SK-N-SH (cell line): ENCODE measurements around the gene JOSD2. TPM values are rescaled to one million over a fixed set of nuclear protein-coding genes. Genes with fewer than 3 reads are reported as not detected.

ENCODE experiments used
- CTCF ChIA-PET: fragments of 300-600, 350-600 bp; formaldehyde crosslinking; extraction: SDS; loops from one replicate; lab custom pipeline; 2021; lab: Yijun Ruan, JAX
- POLR2A ChIA-PET: fragments of 350-600 bp; sonication (Branson Sonifier 250); formaldehyde crosslinking; extraction: SDS; loops from one replicate; lab custom pipeline; 2020; ENCODE audit warnings: antibody characterized with exemption, inconsistent platforms; lab: Yijun Ruan, JAX
- DNase-seq: peaks from one replicate; pipeline ENCODE4 v3.0.0; 2012
- H2AFZ ChIP-seq: fragments of 200-600 bp; sonication (generic); 2 replicates; pipeline ENCODE4 v1.8.1; 2016; ENCODE audit warnings: antibody characterized with exemption, mild to moderate bottlenecking, low read depth
- H3F3A ChIP-seq: fragments of 200-600 bp; sonication (generic); replicated peaks from 2 replicates; pipeline ENCODE3; 2016; ENCODE audit warnings: antibody characterized with exemption, mild to moderate bottlenecking; ENCODE audit not compliant: insufficient read depth
- H3K27ac ChIP-seq, 2 experiments: fragments of 200-500 bp in 1 of 2; fragments of 200-600 bp in 1 of 2; sonication (Bioruptor generic) in 1 of 2; sonication (generic), shearing (Covaris generic) in 1 of 2; 2 replicates each; pipeline versions ENCODE4 v1.5.1 to v1.6.1; 2014 to 2016; ENCODE audit warnings: low read depth in 2 of 2, inconsistent platforms in 1 of 2, low read length in 1 of 2, mild to moderate bottlenecking in 1 of 2, mixed read lengths in 1 of 2
- H3K27me3 ChIP-seq: fragments of 200-600 bp; sonication (generic), shearing (Covaris generic); 2 replicates; pipeline ENCODE4 v1.6.1; 2016; ENCODE audit warnings: mixed run types; ENCODE audit not compliant: insufficient read depth
- H3K36me3 ChIP-seq, 2 experiments: fragments of 200-500 bp in 1 of 2; fragments of 200-600 bp in 1 of 2; sonication (Bioruptor generic) in 1 of 2; sonication (generic) in 1 of 2; replicated peaks in 1 of 2; 2 replicates each; pipeline versions ENCODE3 to v1.5.1; 2014 to 2016; ENCODE audit warnings: low read length in 1 of 2, mild to moderate bottlenecking in 1 of 2; ENCODE audit not compliant: insufficient read depth in 2 of 2, control insufficient read depth in 1 of 2
- H3K4me1 ChIP-seq, 2 experiments: fragments of 200-500 bp in 1 of 2; fragments of 200-600 bp in 1 of 2; sonication (Bioruptor generic) in 1 of 2; sonication (generic), shearing (Covaris generic) in 1 of 2; 2 replicates each; pipeline versions ENCODE4 v1.5.1 to v1.6.1; 2014 to 2016; ENCODE audit warnings: low read depth in 1 of 2, low read length in 1 of 2, mixed run types in 1 of 2; ENCODE audit not compliant: insufficient read depth in 2 of 2, control insufficient read depth in 1 of 2
- H3K4me2 ChIP-seq: fragments of 200-600 bp; sonication (generic), shearing (Covaris generic); 2 replicates; pipeline ENCODE4 v1.6.1; 2017; ENCODE audit warnings: mixed run types
- H3K4me3 ChIP-seq, 2 experiments: fragments of 200-500 bp in 1 of 2; fragments of 200-600 bp in 1 of 2; sonication (Bioruptor generic) in 1 of 2; sonication (generic), shearing (Covaris generic) in 1 of 2; 2 replicates each; pipeline versions ENCODE4 v1.5.1 to v1.8.1; 2014 to 2016; ENCODE audit warnings: low read depth in 2 of 2, inconsistent platforms in 1 of 2, low read length in 1 of 2, mild to moderate bottlenecking in 1 of 2, mixed read lengths in 1 of 2, moderate library complexity in 1 of 2
- H3K79me2 ChIP-seq: fragments of 200-600 bp; sonication (generic); 2 replicates; pipeline ENCODE4 v1.8.1; 2017; ENCODE audit warnings: mild to moderate bottlenecking; ENCODE audit not compliant: insufficient read depth
- H3K9ac ChIP-seq: fragments of 200-600 bp; sonication (generic); 2 replicates; pipeline ENCODE4 v1.6.1; 2017; ENCODE audit warnings: mixed run types
- H3K9me2 ChIP-seq: fragments of 200-600 bp; sonication (generic); 2 replicates; pipeline ENCODE4 v1.6.1; 2017; ENCODE audit warnings: mixed run types
- H3K9me3 ChIP-seq: fragments of 200-600 bp; sonication (generic); 2 replicates; pipeline ENCODE4 v1.6.1; 2017; ENCODE audit warnings: mixed run types, mild to moderate bottlenecking, moderate library complexity
- H4K20me1 ChIP-seq: fragments of 200-600 bp; sonication (generic); 2 replicates; pipeline ENCODE4 v1.6.1; 2017; ENCODE audit warnings: mild to moderate bottlenecking, mixed run types; ENCODE audit not compliant: insufficient read depth
- CHD2 ChIP-seq: fragments of 150-350 bp; IDR thresholded peaks from 2 replicates; pipeline ENCODE4 v1.6.1; 2018; ENCODE audit warnings: low read length; ENCODE audit not compliant: partially characterized antibody
- CTCF ChIP-seq: fragments of 200-600 bp; sonication (generic); IDR thresholded peaks from 2 replicates; pipeline ENCODE4 v1.6.1; 2017; ENCODE audit warnings: antibody characterized with exemption, mild to moderate bottlenecking, moderate library complexity
- ELF1 ChIP-seq: IDR thresholded peaks from 2 replicates; pipeline ENCODE4 v1.4.0; 2012
- EZH2phosphoT487 ChIP-seq: fragments of 200-600 bp; sonication (generic); IDR thresholded peaks from 2 replicates; pipeline ENCODE4 v1.6.1; 2017; ENCODE audit warnings: low read depth, mixed run types, mild to moderate bottlenecking, antibody characterized with exemption, moderate library complexity, borderline replicate concordance
- FOSL2 ChIP-seq: IDR thresholded peaks from 2 replicates; pipeline ENCODE4 v1.4.0; 2012; ENCODE audit warnings: low read depth, mild to moderate bottlenecking, moderate library complexity, borderline replicate concordance
- FOXM1 ChIP-seq: IDR thresholded peaks from 2 replicates; pipeline ENCODE4 v1.4.0; 2012; ENCODE audit warnings: low read depth, mild to moderate bottlenecking
- GATA2 ChIP-seq: sonication (generic); formaldehyde crosslinking; IDR thresholded peaks from 2 replicates; pipeline ENCODE4 v1.5.0; 2020; ENCODE audit warnings: mild to moderate bottlenecking, missing genetic modification reagents
- JUND ChIP-seq: IDR thresholded peaks from 2 replicates; pipeline ENCODE4 v1.4.0; 2012
- MEF2A ChIP-seq: IDR thresholded peaks from 2 replicates; pipeline ENCODE4 v1.4.0; 2012; ENCODE audit warnings: low read depth, borderline replicate concordance
- NFIC ChIP-seq: IDR thresholded peaks from 2 replicates; pipeline ENCODE4 v1.4.0; 2012; ENCODE audit warnings: borderline replicate concordance
- NRF1 ChIP-seq: IDR thresholded peaks from 2 replicates; pipeline ENCODE4 v1.6.1; 2012; ENCODE audit warnings: low read depth, mild to moderate bottlenecking, low read length
- POLR2AphosphoS5 ChIP-seq: IDR thresholded peaks from 2 replicates; pipeline ENCODE4 v1.6.1; 2012; ENCODE audit warnings: low read depth, low read length
- WGBS: methylation state at CpG from one replicate; pipeline ENCODE4 v1.1.6; 2017; ENCODE audit warnings: low lambda C conversion rate; 5-methylcytosine and 5-hydroxymethylcytosine counted together
- polyA plus RNA-seq, 3 experiments: library from polyadenylated mRNA; depleted of rRNA; stranded (reverse); fragments of >200 nt; gene quantifications; 2 replicates each; pipeline ENCODE4 v1.2.3, GENCODE V29; 2012
- TF ChIP-seq, protein P1 (sequence below): IDR thresholded peaks from 2 replicates; pipeline ENCODE4 v1.4.0; 2012; ENCODE audit warnings: low read depth, borderline replicate concordance
- TF ChIP-seq, protein P2 (sequence below): IDR thresholded peaks from 2 replicates; pipeline ENCODE4 v1.4.0; 2012; ENCODE audit warnings: low read depth
- TF ChIP-seq, protein P3 (sequence below): IDR thresholded peaks from 2 replicates; pipeline ENCODE4 v1.4.0; 2012; ENCODE audit warnings: low read depth, borderline replicate concordance
- TF ChIP-seq, protein P4 (sequence below): IDR thresholded peaks from 2 replicates; pipeline ENCODE4 v1.6.1; 2012; ENCODE audit warnings: mild to moderate bottlenecking, low read depth, low read length, moderate library complexity
- TF ChIP-seq, protein P5 (sequence below): fragments of 150-350 bp; IDR thresholded peaks from 2 replicates; pipeline ENCODE4 v1.6.1; 2017; ENCODE audit warnings: antibody characterized with exemption, low read length, low read depth, borderline replicate concordance

Gene JOSD2
- polyA plus RNA-seq, 1 of the 3 experiments (the other 2 are of a cell fraction) = 81.2 TPM

GRCh38 chr19:50458396-50459066, 52.5 kb downstream of the JOSD2 start (continued):
- TF ChIP-seq, protein P1, sequence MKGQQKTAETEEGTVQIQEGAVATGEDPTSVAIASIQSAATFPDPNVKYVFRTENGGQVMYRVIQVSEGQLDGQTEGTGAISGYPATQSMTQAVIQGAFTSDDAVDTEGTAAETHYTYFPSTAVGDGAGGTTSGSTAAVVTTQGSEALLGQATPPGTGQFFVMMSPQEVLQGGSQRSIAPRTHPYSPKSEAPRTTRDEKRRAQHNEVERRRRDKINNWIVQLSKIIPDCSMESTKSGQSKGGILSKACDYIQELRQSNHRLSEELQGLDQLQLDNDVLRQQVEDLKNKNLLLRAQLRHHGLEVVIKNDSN = no peak
- TF ChIP-seq FOSL2 (no peak), EZH2phosphoT487 (no peak), CHD2 (no peak)
- TF ChIP-seq, protein P2, sequence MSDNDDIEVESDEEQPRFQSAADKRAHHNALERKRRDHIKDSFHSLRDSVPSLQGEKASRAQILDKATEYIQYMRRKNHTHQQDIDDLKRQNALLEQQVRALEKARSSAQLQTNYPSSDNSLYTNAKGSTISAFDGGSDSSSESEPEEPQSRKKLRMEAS = no peak

GRCh38 chr19:50457300-50457699, 53.7 kb downstream of the JOSD2 start:
- H3K4me1 ChIP-seq = peaks cover 0 to 4% of the 10 kb centered on the region in 2 experiments; a peak in 1 of 4 replicates
- H3K9me2 ChIP-seq = no peaks in the 10 kb centered on the region
- H3K79me2 ChIP-seq = no peaks in the 10 kb centered on the region
- no peak overlapping the region for H3K9ac ChIP-seq
- TF ChIP-seq, protein P3, sequence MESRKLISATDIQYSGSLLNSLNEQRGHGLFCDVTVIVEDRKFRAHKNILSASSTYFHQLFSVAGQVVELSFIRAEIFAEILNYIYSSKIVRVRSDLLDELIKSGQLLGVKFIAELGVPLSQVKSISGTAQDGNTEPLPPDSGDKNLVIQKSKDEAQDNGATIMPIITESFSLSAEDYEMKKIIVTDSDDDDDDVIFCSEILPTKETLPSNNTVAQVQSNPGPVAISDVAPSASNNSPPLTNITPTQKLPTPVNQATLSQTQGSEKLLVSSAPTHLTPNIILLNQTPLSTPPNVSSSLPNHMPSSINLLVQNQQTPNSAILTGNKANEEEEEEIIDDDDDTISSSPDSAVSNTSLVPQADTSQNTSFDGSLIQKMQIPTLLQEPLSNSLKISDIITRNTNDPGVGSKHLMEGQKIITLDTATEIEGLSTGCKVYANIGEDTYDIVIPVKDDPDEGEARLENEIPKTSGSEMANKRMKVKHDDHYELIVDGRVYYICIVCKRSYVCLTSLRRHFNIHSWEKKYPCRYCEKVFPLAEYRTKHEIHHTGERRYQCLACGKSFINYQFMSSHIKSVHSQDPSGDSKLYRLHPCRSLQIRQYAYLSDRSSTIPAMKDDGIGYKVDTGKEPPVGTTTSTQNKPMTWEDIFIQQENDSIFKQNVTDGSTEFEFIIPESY = no peak
- no peak for TF ChIP-seq JUND
- no peak for TF ChIP-seq FOXM1
- no peak for TF ChIP-seq GATA2 (CRISPR knock-in tag)
- no peak for TF ChIP-seq CTCF
- TF ChIP-seq ELF1 = no peak
- TF ChIP-seq NRF1 = no peak
- TF ChIP-seq, protein P4, sequence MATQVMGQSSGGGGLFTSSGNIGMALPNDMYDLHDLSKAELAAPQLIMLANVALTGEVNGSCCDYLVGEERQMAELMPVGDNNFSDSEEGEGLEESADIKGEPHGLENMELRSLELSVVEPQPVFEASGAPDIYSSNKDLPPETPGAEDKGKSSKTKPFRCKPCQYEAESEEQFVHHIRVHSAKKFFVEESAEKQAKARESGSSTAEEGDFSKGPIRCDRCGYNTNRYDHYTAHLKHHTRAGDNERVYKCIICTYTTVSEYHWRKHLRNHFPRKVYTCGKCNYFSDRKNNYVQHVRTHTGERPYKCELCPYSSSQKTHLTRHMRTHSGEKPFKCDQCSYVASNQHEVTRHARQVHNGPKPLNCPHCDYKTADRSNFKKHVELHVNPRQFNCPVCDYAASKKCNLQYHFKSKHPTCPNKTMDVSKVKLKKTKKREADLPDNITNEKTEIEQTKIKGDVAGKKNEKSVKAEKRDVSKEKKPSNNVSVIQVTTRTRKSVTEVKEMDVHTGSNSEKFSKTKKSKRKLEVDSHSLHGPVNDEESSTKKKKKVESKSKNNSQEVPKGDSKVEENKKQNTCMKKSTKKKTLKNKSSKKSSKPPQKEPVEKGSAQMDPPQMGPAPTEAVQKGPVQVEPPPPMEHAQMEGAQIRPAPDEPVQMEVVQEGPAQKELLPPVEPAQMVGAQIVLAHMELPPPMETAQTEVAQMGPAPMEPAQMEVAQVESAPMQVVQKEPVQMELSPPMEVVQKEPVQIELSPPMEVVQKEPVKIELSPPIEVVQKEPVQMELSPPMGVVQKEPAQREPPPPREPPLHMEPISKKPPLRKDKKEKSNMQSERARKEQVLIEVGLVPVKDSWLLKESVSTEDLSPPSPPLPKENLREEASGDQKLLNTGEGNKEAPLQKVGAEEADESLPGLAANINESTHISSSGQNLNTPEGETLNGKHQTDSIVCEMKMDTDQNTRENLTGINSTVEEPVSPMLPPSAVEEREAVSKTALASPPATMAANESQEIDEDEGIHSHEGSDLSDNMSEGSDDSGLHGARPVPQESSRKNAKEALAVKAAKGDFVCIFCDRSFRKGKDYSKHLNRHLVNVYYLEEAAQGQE = no peak
- TF ChIP-seq MEF2A = no peak
- TF ChIP-seq FOSL2 = no peak
- TF ChIP-seq POLR2AphosphoS5 = no peak
- no peak for TF ChIP-seq NFIC
- no peak for TF ChIP-seq EZH2phosphoT487
- TF ChIP-seq, protein P5, sequence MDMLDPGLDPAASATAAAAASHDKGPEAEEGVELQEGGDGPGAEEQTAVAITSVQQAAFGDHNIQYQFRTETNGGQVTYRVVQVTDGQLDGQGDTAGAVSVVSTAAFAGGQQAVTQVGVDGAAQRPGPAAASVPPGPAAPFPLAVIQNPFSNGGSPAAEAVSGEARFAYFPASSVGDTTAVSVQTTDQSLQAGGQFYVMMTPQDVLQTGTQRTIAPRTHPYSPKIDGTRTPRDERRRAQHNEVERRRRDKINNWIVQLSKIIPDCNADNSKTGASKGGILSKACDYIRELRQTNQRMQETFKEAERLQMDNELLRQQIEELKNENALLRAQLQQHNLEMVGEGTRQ = no peak
- TF ChIP-seq, all 33 proteins: peak for 0
- Histone ChIP-seq H3K4me3 (no peak overlapping the region), H3F3A (no peaks in the 10 kb centered on the region), H3K27ac (no peak overlapping the region), H3K27me3 (peaks cover 5% of the 10 kb centered on the region; the same call in 1 of the 2 replicates), H3K4me2 (no peak overlapping the region), H2AFZ (no peak overlapping the region), H3K9me3 (no peaks in the 10 kb centered on the region), H4K20me1 (no peaks in the 10 kb centered on the region), H3K36me3 (no peaks in the 10 kb centered on the region)
- no peak for DNase-seq
- ChIA-PET CTCF (interaction anchor here (0.8 to 1.8 kb wide), 5 partner anchors 11 to 100 kb away, joined by 4 to 6 read pairs (median 5); no protein-coding TSS in a partner anchor), POLR2A (no interaction called here)
- WGBS = 43% methylated on average over 5 of the region's 5 CpGs
